Spleen (tissue), 11 donors: ENCODE measurements around the gene H1-8. TPM values are rescaled to one million over a fixed set of nuclear protein-coding genes. Genes with fewer than 3 reads are reported as not detected.

Source experiments
- DNase-seq: peaks from one replicate; pipeline ENCODE4 v3.0.0-alpha.2; 2020
- H3K27ac ChIP-seq, 8 donors: fragments of 200-600 bp; sonication (generic) in 7 of 8; 1 replicate in 4 of 8; 2 replicates in 4 of 8; pipeline versions ENCODE4 v1.5.0 to v1.8.0; 2016 to 2021; ENCODE audit warnings: inconsistent platforms in 4 of 8, mild to moderate bottlenecking in 4 of 8, moderate library complexity in 1 of 8
- H3K27me3 ChIP-seq, 7 donors: fragments of 200-600 bp; sonication (generic) in 6 of 7; replicated peaks in 1 of 7; 1 replicate in 4 of 7; 2 replicates in 3 of 7; pipeline versions ENCODE4 v1.5.0 to v1.8.0; 2016 to 2021; ENCODE audit warnings: inconsistent platforms in 3 of 7, mild to moderate bottlenecking in 1 of 7
- H3K36me3 ChIP-seq, 6 donors: fragments of 200-600 bp; sonication (generic) in 5 of 6; 1 replicate in 4 of 6; 2 replicates in 2 of 6; pipeline versions ENCODE4 v1.5.0 to v1.8.0; 2016 to 2021; ENCODE audit warnings: inconsistent platforms in 2 of 6
- H3K4me1 ChIP-seq, 6 donors: fragments of 200-600 bp; sonication (generic) in 5 of 6; 1 replicate in 3 of 6; 2 replicates in 3 of 6; pipeline versions ENCODE4 v1.5.0 to v1.8.0; 2016 to 2021; ENCODE audit warnings: inconsistent platforms in 3 of 6
- H3K4me3 ChIP-seq, 8 donors: fragments of 200-600 bp; sonication (generic) in 7 of 8; 1 replicate in 4 of 8; 2 replicates in 4 of 8; pipeline versions ENCODE4 v1.5.0 to v1.8.0; 2016 to 2021; ENCODE audit warnings: inconsistent platforms in 4 of 8, mild to moderate bottlenecking in 4 of 8, moderate library complexity in 2 of 8
- H3K9me3 ChIP-seq, 8 donors: fragments of 200-600 bp; sonication (generic) in 7 of 8; 1 replicate in 4 of 8; 2 replicates in 4 of 8; pipeline versions ENCODE4 v1.5.0 to v1.8.0; 2016 to 2021; ENCODE audit warnings: inconsistent platforms in 4 of 8
- CTCF ChIP-seq, 11 experiments: fragments of 200-600 bp in 7 of 11; fragments of 450-650 bp in 4 of 11; sonication (generic) in 4 of 11; IDR thresholded peaks in 8 of 11; conservative IDR thresholded peaks in 3 of 11; 1 replicate in 7 of 11; 2 replicates in 4 of 11; pipeline versions ENCODE4 v1.4.0 to v1.8.0; 2016 to 2021; ENCODE audit warnings: antibody characterized with exemption in 11 of 11, inconsistent platforms in 4 of 11, mild to moderate bottlenecking in 1 of 11
- POLR2A ChIP-seq, 3 donors: fragments of 450-650 bp; IDR thresholded peaks; one replicate each; pipeline ENCODE4 v1.5.1; 2017; ENCODE audit warnings: antibody characterized with exemption in 3 of 3, mild to moderate bottlenecking in 1 of 3
- POLR2AphosphoS5 ChIP-seq, 3 donors: sonication (generic); formaldehyde crosslinking; IDR thresholded peaks; one replicate each; pipeline ENCODE4 v1.5.1; 2017; ENCODE audit warnings: antibody characterized with exemption in 3 of 3
- WGBS, 5 donors: extraction: QIAGEN DNeasy Blood & Tissue Kit in 3 of 5; methylation state at CpG; one replicate each; pipeline versions ENCODE4 v1.1.5 to v1.1.7; 2013 to 2018; 5-methylcytosine and 5-hydroxymethylcytosine counted together
- intact Hi-C: fragments of 100-400 bp; cut with DNase I; formaldehyde crosslinking; loops from one replicate; pipeline ENCODE4 v1.15.0; 2023; ENCODE audit warnings: low total_unique reads
- polyA plus RNA-seq, 3 donors: library from polyadenylated mRNA; stranded (reverse); fragments of 200-250 nt; gene quantifications; one replicate each; pipeline ENCODE4 v1.2.1, GENCODE V29; 2013
- total RNA-seq, 7 donors: library from RNA; depleted of rRNA in 3 of 7; stranded (reverse); fragments of >200 nt in 3 of 7; fragmentation: NEBNext Ultra II Directional in 4 of 7; extraction: Animal tissue kit (Norgen Biotek cat#: 25700) in 4 of 7; gene quantifications; one replicate each; pipeline versions ENCODE4 v1.1.0 to v1.2.1, GENCODE V29; 2016 to 2021
- donor health status: healthy with polysubstance abuse.
- donor health status: DM: no; HTN: no; CAD: no; lungs with moderate emphysema.
- donor health status: DM: no; HTN: no; CAD: no.
- donor health status: Bipolar disorder and iron deficiency.
- donor health status: healthy.
- donor health status: DM: no; HTN: no; CAD: no.
- donor health status: DM: yes; HTN: yes; CAD: no.

The H1-8 gene
- total and polyA plus RNA-seq, 10 donors: not detected

GRCh38 chr3:129558772-129559564 is 16.0 kb downstream of the H1-8 start:
- H3K4me1 ChIP-seq: peaks cover 15 to 99% (median 64%) of the 10 kb centered on the region in 6 donors
- no peaks in the 10 kb centered on the region for H3K27me3 ChIP-seq
- intact Hi-C loops: no loop called here
- peak; percentile 78 for DNase-seq
- WGBS, 5 donors: 58 to 66% (median 61%) methylated on average over 7 to 11 of the region's 11 CpGs
- H3K9me3 ChIP-seq: no peaks in the 10 kb centered on the region
- peaks cover 0 to 92% (median 34%) of the 10 kb centered on the region in 6 donors for H3K36me3 ChIP-seq
- peak overlapping the region; percentile 22 to 79 (median 70) for H3K27ac ChIP-seq
- peak in 2 of 3 donors; percentile 38 to 67 for TF ChIP-seq POLR2AphosphoS5 (IDR thresholded peaks at IDR 0.05)
- TF ChIP-seq CTCF (IDR thresholded peaks at IDR 0.05 in 8 of 11, conservative IDR thresholded peaks at IDR 0.05 in 3 of 11): no peak
- no peak overlapping the region for H3K4me3 ChIP-seq

GRCh38 chr3:129559565-129560079 is 16.6 kb downstream of the H1-8 start:
- H3K27ac ChIP-seq: peak overlapping the region in 7 of 8 donors; percentile 22 to 79 (median 70)
- WGBS, 5 donors: 74 to 92% (median 82%) methylated on average over 4 to 20 of the region's 20 CpGs
- peaks cover 0 to 98% (median 37%) of the 10 kb centered on the region in 6 donors for H3K36me3 ChIP-seq
- no peak for DNase-seq
- H3K4me3 ChIP-seq: no peak overlapping the region
- no peaks in the 10 kb centered on the region for H3K9me3 ChIP-seq
- H3K27me3 ChIP-seq: no peaks in the 10 kb centered on the region
- intact Hi-C loops: no loop called here
- TF ChIP-seq POLR2AphosphoS5 (IDR thresholded peaks at IDR 0.05) (peak in 1 of 3 donors; percentile 45), CTCF (IDR thresholded peaks at IDR 0.05 in 8 of 11, conservative IDR thresholded peaks at IDR 0.05 in 3 of 11) (no peak), POLR2A (IDR thresholded peaks at IDR 0.05) (no peak)
- H3K4me1 ChIP-seq: peaks cover 15 to 99% (median 62%) of the 10 kb centered on the region in 6 donors

GRCh38 chr3:129560269-129560787 is 17.4 kb downstream of the H1-8 start:
- Histone ChIP-seq H3K4me1 (peaks cover 15 to 99% (median 61%) of the 10 kb centered on the region in 6 donors), H3K27ac (peak overlapping the region in 7 of 8 donors; percentile 67 to 79 (median 72)), H3K9me3 (no peaks in the 10 kb centered on the region), H3K36me3 (peaks cover 0 to 100% (median 42%) of the 10 kb centered on the region in 6 donors), H3K4me3 (no peak overlapping the region), H3K27me3 (no peaks in the 10 kb centered on the region)
- peak; percentile 75 for DNase-seq
- TF ChIP-seq CTCF (IDR thresholded peaks at IDR 0.05 in 8 of 11, conservative IDR thresholded peaks at IDR 0.05 in 3 of 11) (no peak), POLR2A (IDR thresholded peaks at IDR 0.05) (no peak), POLR2AphosphoS5 (IDR thresholded peaks at IDR 0.05) (no peak)
- intact Hi-C loops: no loop called here
- 63 to 81% (median 74%) methylated on average over 11 to 16 of the region's 16 CpGs for WGBS, 5 donors
